ENCODE results near the gene EFCAB6. TPM values are rescaled to one million over a fixed set of nuclear protein-coding genes. Genes with fewer than 3 reads are reported as not detected.

Gene EFCAB6
- total RNA-seq, 6 donors from 2014 or later = 2.4 to 94.3 (median 6.6) TPM

DNA sequence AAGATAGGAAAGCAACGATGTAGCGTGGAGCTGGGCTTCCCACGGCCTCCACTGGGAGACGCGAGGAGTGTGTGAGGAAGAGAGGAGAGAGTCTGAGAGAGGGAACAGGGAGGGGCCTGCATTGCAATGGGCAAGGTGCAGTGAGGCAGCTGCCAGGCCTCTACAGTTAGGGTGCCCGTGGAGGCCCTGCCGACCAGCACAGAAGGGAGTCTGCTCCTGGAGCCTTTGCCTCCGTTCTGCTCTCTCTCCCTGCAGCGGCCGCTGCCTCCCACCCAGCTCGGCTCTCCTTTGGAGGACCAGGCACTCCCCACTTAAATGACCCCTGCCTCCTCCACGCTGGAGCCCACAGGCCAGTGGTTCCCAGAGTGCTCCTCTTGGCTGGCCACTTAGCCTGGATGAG, 181.7 kb downstream of the EFCAB6 start:
- Histone ChIP-seq H3K4me3 (no peak overlapping the region), H3K9me3 (no peaks in the 10 kb centered on the region), H3K27me3 (no peaks in the 10 kb centered on the region), H3K4me1 (no peaks in the 10 kb centered on the region), H3K36me3 (no peaks in the 10 kb centered on the region), H3K27ac (no peak overlapping the region)
- TF ChIP-seq EP300 (IDR thresholded peaks at IDR 0.05) = no peak
- TF ChIP-seq POLR2AphosphoS5 (IDR thresholded peaks at IDR 0.05) = no peak
- no peak for TF ChIP-seq POLR2A (IDR thresholded peaks at IDR 0.05)
- TF ChIP-seq, protein P1, sequence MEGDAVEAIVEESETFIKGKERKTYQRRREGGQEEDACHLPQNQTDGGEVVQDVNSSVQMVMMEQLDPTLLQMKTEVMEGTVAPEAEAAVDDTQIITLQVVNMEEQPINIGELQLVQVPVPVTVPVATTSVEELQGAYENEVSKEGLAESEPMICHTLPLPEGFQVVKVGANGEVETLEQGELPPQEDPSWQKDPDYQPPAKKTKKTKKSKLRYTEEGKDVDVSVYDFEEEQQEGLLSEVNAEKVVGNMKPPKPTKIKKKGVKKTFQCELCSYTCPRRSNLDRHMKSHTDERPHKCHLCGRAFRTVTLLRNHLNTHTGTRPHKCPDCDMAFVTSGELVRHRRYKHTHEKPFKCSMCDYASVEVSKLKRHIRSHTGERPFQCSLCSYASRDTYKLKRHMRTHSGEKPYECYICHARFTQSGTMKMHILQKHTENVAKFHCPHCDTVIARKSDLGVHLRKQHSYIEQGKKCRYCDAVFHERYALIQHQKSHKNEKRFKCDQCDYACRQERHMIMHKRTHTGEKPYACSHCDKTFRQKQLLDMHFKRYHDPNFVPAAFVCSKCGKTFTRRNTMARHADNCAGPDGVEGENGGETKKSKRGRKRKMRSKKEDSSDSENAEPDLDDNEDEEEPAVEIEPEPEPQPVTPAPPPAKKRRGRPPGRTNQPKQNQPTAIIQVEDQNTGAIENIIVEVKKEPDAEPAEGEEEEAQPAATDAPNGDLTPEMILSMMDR (IDR thresholded peaks at IDR 0.05) = no peak
- ATAC-seq (ENCODE audit: low FRiP score in 2 of 2) (no peak), DNase-seq (no peak)
- WGBS, 2 donors = 81 to 87% methylated on average over 11 to 12 of the region's 12 CpGs

DNA sequence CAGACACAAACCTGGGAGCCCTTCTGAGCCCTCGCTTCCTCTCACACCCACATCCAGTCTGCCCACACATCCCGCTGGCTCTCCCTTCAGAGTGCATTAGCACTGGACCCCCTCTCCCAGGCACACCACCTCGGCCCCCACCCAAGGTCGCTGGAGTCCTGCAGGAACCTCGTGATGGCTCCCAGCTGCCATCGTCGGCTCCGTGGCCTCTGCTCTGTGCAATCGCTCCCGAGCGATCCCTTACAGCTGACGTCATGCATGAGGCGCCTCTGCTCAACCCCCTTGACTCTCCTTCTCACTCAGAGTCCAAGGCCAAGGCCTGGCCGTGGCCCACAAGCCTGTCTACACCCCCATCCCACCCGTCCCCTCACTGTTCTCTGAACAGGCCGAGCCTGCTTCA, 183.9 kb downstream of the EFCAB6 start:
- H3K9me3 ChIP-seq = no peaks in the 10 kb centered on the region
- 61 to 63% methylated on average over 15 to 16 of the region's 16 CpGs for WGBS, 2 donors
- no peaks in the 10 kb centered on the region for H3K27me3 ChIP-seq
- no peaks in the 10 kb centered on the region for H3K4me1 ChIP-seq
- no peak for TF ChIP-seq POLR2AphosphoS5 (IDR thresholded peaks at IDR 0.05)
- TF ChIP-seq EP300 (IDR thresholded peaks at IDR 0.05) = no peak
- TF ChIP-seq, protein P1 (IDR thresholded peaks at IDR 0.05) = no peak
- TF ChIP-seq POLR2A (IDR thresholded peaks at IDR 0.05) = no peak
- ATAC-seq (ENCODE audit: low FRiP score in 2 of 2) (no peak), DNase-seq (no peak)
- H3K27ac ChIP-seq = no peak overlapping the region
- no peak overlapping the region for H3K4me3 ChIP-seq
- H3K36me3 ChIP-seq = no peaks in the 10 kb centered on the region

DNA sequence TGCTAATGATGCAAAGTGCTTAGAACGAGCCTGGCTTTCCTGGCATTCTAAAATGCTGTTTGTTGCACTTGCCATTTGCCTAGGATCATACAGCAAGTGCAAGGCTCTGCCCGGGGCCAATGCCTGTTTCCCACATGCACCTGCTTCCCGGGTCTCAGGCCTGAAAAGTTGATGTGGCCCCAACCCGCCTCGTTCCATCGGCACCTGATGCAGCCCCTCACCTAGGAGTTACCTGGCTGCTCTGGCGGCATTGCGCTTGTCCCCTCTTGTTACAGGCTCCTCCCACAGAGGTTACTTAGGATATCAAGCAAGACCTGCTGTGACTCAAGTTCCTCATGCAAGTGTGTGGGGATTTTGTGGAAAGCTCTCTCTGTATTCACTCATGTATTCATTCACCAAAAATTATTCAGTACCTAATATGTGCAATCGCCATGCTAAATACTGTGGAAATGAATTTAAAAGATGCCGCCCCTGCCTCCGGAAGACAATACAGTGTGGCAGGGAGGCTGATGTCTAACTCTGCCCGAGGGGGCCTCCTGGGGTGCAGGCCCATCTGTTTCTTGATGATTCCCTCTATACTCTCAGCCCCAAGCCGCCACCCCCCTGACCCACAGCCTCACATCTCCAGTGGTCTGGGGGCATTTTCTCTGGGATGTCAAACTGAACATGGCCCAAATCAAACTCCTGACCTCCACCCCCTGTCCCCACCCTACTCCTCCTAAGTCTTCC, 184.5 kb downstream of the EFCAB6 start:
- H3K27ac ChIP-seq = no peak overlapping the region
- TF ChIP-seq, protein P1 (IDR thresholded peaks at IDR 0.05) = no peak
- TF ChIP-seq EP300 (IDR thresholded peaks at IDR 0.05) (no peak), POLR2AphosphoS5 (IDR thresholded peaks at IDR 0.05) (no peak), POLR2A (IDR thresholded peaks at IDR 0.05) (no peak)
- H3K4me1 ChIP-seq = no peaks in the 10 kb centered on the region
- DNase-seq (no peak), ATAC-seq (ENCODE audit: low FRiP score in 2 of 2) (no peak)
- no peaks in the 10 kb centered on the region for H3K36me3 ChIP-seq
- H3K4me3 ChIP-seq = no peak overlapping the region
- 85 to 88% methylated on average over 12 to 13 of the region's 13 CpGs for WGBS, 2 donors
- no peaks in the 10 kb centered on the region for H3K27me3 ChIP-seq
- no peaks in the 10 kb centered on the region for H3K9me3 ChIP-seq

DNA sequence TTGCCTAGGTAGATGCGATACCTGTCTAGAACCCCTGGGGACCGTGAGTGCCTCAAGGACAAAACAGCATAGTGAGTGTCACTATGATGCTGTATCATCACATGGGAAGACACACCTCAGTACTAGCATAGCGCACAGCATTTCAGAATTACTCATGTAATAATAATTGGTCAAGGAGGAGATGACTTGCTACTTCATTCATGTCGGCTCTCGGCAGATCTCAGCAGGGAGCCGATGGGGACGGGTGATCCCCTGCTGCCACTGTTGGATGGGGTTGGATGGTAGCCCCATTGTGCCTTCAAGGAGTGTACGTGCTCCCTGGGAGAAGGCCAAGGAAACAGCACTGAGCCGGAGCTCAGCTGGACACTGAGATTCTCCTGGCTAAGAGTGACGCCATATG, 186.9 kb downstream of the EFCAB6 start:
- no peaks in the 10 kb centered on the region for H3K36me3 ChIP-seq
- H3K9me3 ChIP-seq = no peaks in the 10 kb centered on the region
- WGBS, 2 donors = 88% methylated on average over 9 to 10 of the region's 10 CpGs
- no peaks in the 10 kb centered on the region for H3K27me3 ChIP-seq
- H3K4me3 ChIP-seq = no peak overlapping the region
- DNase-seq = no peak
- no peak for ATAC-seq (ENCODE audit: low FRiP score in 2 of 2)
- TF ChIP-seq, protein P1 (IDR thresholded peaks at IDR 0.05) = no peak
- TF ChIP-seq POLR2AphosphoS5 (IDR thresholded peaks at IDR 0.05) = no peak
- no peak for TF ChIP-seq EP300 (IDR thresholded peaks at IDR 0.05)
- TF ChIP-seq POLR2A (IDR thresholded peaks at IDR 0.05) = no peak
- no peak overlapping the region for H3K27ac ChIP-seq
- H3K4me1 ChIP-seq = no peaks in the 10 kb centered on the region
